ENCODE measurements around the gene C19orf53.

The C19orf53 gene

DNA sequence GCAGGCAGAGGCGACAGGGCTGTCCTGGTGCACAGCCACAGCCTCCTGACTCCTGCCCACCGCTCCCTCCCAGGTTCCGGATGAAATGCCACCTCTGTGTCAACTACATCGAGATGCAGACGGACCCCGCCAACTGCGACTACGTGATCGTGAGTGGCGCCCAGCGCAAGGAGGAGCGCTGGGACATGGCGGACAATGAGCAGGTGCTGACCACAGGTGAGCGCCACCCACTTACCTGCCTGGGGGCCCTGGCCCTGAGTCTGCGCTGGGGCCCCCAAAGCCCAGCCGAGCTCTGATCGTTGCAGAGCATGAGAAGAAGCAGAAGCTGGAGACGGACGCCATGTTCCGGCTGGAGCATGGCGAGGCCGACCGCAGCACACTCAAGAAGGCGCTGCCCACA, 15.5 kb upstream of the C19orf53 start:
- no peak overlapping the region for H2AFZ ChIP-seq (ENCODE audit: low read depth, low read length)
- H3K4me3 ChIP-seq (ENCODE audit: low read depth in 1 of 2, low read length in 2 of 2), result no peak overlapping the region
- no peaks in the 10 kb centered on the region for H3K9me3 ChIP-seq (ENCODE audit: insufficient read depth, low read length, severe bottlenecking)
- no peak overlapping the region for H3K27ac ChIP-seq (ENCODE audit: low read length)
- peaks cover 82% of the 10 kb centered on the region for H3K36me3 ChIP-seq (ENCODE audit: insufficient read depth, low read length)
- no peak for TF ChIP-seq EZH2 (IDR thresholded peaks at IDR 0.05; ENCODE audit: borderline replicate concordance, low read depth, low read length, severe bottlenecking)
- TF ChIP-seq, protein P1, sequence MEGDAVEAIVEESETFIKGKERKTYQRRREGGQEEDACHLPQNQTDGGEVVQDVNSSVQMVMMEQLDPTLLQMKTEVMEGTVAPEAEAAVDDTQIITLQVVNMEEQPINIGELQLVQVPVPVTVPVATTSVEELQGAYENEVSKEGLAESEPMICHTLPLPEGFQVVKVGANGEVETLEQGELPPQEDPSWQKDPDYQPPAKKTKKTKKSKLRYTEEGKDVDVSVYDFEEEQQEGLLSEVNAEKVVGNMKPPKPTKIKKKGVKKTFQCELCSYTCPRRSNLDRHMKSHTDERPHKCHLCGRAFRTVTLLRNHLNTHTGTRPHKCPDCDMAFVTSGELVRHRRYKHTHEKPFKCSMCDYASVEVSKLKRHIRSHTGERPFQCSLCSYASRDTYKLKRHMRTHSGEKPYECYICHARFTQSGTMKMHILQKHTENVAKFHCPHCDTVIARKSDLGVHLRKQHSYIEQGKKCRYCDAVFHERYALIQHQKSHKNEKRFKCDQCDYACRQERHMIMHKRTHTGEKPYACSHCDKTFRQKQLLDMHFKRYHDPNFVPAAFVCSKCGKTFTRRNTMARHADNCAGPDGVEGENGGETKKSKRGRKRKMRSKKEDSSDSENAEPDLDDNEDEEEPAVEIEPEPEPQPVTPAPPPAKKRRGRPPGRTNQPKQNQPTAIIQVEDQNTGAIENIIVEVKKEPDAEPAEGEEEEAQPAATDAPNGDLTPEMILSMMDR (IDR thresholded peaks at IDR 0.05; ENCODE audit: borderline replicate concordance, extremely low read depth, low read length, poor library complexity, severe bottlenecking), result no peak
- no peak overlapping the region for H3K9ac ChIP-seq (ENCODE audit: low read depth, low read length)
- ATAC-seq (ENCODE audit: insufficient read depth, low read depth) (no peak), DNase-seq (no peak)
- no peak overlapping the region for H3K4me2 ChIP-seq (ENCODE audit: insufficient read depth, low read length)
- H3K79me2 ChIP-seq (ENCODE audit: insufficient read depth, low read length), result 0 out of 2 replicates have a peak, but pooled peaks cover under 1% of the 10 kb centered on the region
- H3K27me3 ChIP-seq (ENCODE audit: insufficient read depth, low read length, poor library complexity), result no peaks in the 10 kb centered on the region
- H3K4me1 ChIP-seq (ENCODE audit: insufficient read depth, low read length), result peaks cover 6% of the 10 kb centered on the region
- 0 out of 2 replicates have a peak, but pooled peaks cover 2% of the 10 kb centered on the region for H4K20me1 ChIP-seq (ENCODE audit: insufficient read depth, low read length)

DNA sequence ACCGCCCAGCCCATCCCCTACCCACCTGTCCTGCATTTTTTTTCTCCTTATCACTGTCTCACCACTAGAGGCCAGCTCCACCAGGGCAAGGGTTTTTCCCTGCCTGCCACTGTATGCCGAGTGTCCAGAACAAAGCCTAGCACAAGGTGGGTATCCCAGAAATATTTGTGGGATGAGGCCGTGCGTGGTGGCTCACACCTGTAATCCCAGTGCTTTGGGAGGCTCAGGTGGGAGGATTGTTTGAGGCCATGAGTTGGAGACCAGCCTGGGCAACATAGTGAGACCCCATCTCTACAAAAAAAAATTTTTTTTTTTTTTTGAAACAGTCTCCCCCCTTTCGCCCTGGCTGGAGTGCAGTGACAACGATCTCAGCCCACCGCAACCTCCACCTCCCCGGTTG, 12.8 kb upstream of the C19orf53 start:
- H3K4me3 ChIP-seq (ENCODE audit: low read depth in 1 of 2, low read length in 2 of 2), result no peak overlapping the region
- ATAC-seq (ENCODE audit: insufficient read depth, low read depth) (no peak), DNase-seq (no peak)
- H3K27me3 ChIP-seq (ENCODE audit: insufficient read depth, low read length, poor library complexity), result no peaks in the 10 kb centered on the region
- peaks cover 9% of the 10 kb centered on the region; the same call in 1 of the 2 replicates for H4K20me1 ChIP-seq (ENCODE audit: insufficient read depth, low read length)
- no peak overlapping the region for H3K4me2 ChIP-seq (ENCODE audit: insufficient read depth, low read length)
- H3K79me2 ChIP-seq (ENCODE audit: insufficient read depth, low read length), result peaks cover 21% of the 10 kb centered on the region
- TF ChIP-seq EZH2 (IDR thresholded peaks at IDR 0.05; ENCODE audit: borderline replicate concordance, low read depth, low read length, severe bottlenecking), result no peak
- TF ChIP-seq, protein P1 (IDR thresholded peaks at IDR 0.05; ENCODE audit: borderline replicate concordance, extremely low read depth, low read length, poor library complexity, severe bottlenecking), result no peak
- H3K4me1 ChIP-seq (ENCODE audit: insufficient read depth, low read length), result peaks cover 22% of the 10 kb centered on the region
- peaks cover 68% of the 10 kb centered on the region for H3K36me3 ChIP-seq (ENCODE audit: insufficient read depth, low read length)
- no peak overlapping the region for H3K27ac ChIP-seq (ENCODE audit: low read length)
- no peak overlapping the region for H3K9ac ChIP-seq (ENCODE audit: low read depth, low read length)
- no peak overlapping the region for H2AFZ ChIP-seq (ENCODE audit: low read depth, low read length)
- no peaks in the 10 kb centered on the region for H3K9me3 ChIP-seq (ENCODE audit: insufficient read depth, low read length, severe bottlenecking)

DNA sequence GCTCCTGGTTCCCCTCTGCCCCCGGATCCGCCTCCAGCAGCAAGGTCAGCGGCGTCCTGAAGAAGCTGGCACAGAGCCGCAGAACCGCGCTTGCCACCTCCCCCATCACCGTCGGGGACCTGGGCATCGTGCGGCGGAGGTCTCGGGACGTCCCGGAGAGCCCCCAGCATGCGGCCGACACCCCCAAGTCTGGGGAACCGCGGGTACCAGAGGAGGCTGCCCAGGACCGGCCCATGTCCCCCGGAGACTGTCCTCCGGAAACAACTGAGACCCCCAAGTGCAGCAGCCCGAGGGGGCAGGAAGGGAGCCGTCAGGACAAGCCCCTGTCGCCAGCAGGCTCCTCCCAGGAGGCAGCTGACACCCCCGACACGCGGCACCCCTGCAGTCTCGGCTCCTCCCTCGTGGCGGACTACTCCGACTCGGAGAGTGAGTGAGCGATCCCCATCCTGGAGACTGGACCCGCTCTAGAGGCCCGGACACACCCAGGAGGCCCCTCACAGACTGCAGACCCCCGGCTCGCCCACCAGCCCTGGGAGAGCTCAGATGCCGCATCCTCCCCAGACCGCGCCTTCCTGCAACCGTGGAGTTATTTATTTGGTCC, 11.5 kb upstream of the C19orf53 start:
- no peak overlapping the region for H3K9ac ChIP-seq (ENCODE audit: low read depth, low read length)
- peaks cover 22% of the 10 kb centered on the region for H3K4me1 ChIP-seq (ENCODE audit: insufficient read depth, low read length)
- ATAC-seq (ENCODE audit: insufficient read depth, low read depth) (no peak), DNase-seq (no peak)
- TF ChIP-seq EZH2 (IDR thresholded peaks at IDR 0.05; ENCODE audit: borderline replicate concordance, low read depth, low read length, severe bottlenecking), result no peak
- TF ChIP-seq, protein P1 (IDR thresholded peaks at IDR 0.05; ENCODE audit: borderline replicate concordance, extremely low read depth, low read length, poor library complexity, severe bottlenecking), result no peak
- peaks cover 24% of the 10 kb centered on the region for H3K79me2 ChIP-seq (ENCODE audit: insufficient read depth, low read length)
- no peak overlapping the region for H3K4me3 ChIP-seq (ENCODE audit: low read depth in 1 of 2, low read length in 2 of 2)
- H2AFZ ChIP-seq (ENCODE audit: low read depth, low read length), result no peak overlapping the region
- peaks cover 9% of the 10 kb centered on the region; the same call in 1 of the 2 replicates for H4K20me1 ChIP-seq (ENCODE audit: insufficient read depth, low read length)
- H3K27ac ChIP-seq (ENCODE audit: low read length), result no peak overlapping the region
- no peaks in the 10 kb centered on the region for H3K9me3 ChIP-seq (ENCODE audit: insufficient read depth, low read length, severe bottlenecking)
- no peak overlapping the region for H3K4me2 ChIP-seq (ENCODE audit: insufficient read depth, low read length)
- H3K27me3 ChIP-seq (ENCODE audit: insufficient read depth, low read length, poor library complexity), result no peaks in the 10 kb centered on the region
- peaks cover 61% of the 10 kb centered on the region for H3K36me3 ChIP-seq (ENCODE audit: insufficient read depth, low read length)

Data from DND-41 (cell line).